Measurements from ENCODE around the gene MSRB2. TPM values are rescaled to one million over a fixed set of nuclear protein-coding genes. Genes with fewer than 3 reads are reported as not detected.

The MSRB2 gene
- total RNA-seq, 1 donor from 2014 or later = 15.5 TPM

DNA sequence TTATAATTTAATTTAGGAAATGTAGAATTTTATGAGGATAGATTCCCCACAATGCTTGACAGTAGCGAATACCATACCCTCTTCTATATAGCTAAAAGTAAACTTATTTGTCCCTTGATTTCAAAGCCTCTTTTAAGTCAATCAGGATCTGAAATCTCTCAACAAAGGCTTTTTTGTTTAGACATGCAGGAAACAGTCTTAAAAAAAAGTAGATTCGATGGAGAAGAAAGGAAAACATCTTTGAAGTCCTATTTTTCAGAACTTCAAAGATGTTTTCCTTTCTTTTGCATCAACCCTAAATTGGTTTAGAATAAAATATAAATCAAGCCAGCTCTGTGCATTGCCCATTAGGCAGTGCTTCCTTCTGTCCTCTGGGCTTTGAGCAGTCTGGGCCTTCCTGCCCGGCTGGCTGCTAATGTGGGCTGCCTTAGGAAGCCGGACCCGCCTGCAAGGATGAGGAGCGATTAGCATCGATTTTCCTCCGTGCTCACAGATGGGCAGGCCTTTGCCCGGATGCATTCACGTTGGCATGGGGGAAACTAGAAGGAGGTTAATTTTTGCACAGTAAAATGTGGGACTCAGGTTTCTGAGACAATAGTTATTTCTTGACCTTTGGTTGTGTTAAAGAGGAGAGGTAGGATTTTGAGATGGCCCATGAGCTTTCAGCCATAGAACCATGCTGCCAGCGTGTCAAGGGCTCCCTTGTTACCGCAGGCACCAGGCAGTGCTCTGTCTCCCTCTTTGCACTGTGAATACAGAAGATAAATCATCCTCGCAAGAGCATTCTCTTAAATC, 15.5 kb downstream of the MSRB2 start:
- peak; percentile 51 for DNase-seq (ENCODE audit: extremely low spot score, unreplicated experiment)
- TF ChIP-seq, protein P1, sequence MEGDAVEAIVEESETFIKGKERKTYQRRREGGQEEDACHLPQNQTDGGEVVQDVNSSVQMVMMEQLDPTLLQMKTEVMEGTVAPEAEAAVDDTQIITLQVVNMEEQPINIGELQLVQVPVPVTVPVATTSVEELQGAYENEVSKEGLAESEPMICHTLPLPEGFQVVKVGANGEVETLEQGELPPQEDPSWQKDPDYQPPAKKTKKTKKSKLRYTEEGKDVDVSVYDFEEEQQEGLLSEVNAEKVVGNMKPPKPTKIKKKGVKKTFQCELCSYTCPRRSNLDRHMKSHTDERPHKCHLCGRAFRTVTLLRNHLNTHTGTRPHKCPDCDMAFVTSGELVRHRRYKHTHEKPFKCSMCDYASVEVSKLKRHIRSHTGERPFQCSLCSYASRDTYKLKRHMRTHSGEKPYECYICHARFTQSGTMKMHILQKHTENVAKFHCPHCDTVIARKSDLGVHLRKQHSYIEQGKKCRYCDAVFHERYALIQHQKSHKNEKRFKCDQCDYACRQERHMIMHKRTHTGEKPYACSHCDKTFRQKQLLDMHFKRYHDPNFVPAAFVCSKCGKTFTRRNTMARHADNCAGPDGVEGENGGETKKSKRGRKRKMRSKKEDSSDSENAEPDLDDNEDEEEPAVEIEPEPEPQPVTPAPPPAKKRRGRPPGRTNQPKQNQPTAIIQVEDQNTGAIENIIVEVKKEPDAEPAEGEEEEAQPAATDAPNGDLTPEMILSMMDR (IDR thresholded peaks at IDR 0.05) = no peak
- Mint-ChIP-seq H3K4me1 (ENCODE audit: unreplicated experiment) (no peaks in the 10 kb centered on the region), H3K4me3 (ENCODE audit: unreplicated experiment) (no peak overlapping the region), H3K36me3 (ENCODE audit: unreplicated experiment) (peaks cover 50% of the 10 kb centered on the region), H3K27me3 (ENCODE audit: unreplicated experiment) (no peaks in the 10 kb centered on the region), H3K27ac (ENCODE audit: unreplicated experiment) (no peak overlapping the region), H3K9me3 (ENCODE audit: unreplicated experiment) (no peaks in the 10 kb centered on the region)

DNA sequence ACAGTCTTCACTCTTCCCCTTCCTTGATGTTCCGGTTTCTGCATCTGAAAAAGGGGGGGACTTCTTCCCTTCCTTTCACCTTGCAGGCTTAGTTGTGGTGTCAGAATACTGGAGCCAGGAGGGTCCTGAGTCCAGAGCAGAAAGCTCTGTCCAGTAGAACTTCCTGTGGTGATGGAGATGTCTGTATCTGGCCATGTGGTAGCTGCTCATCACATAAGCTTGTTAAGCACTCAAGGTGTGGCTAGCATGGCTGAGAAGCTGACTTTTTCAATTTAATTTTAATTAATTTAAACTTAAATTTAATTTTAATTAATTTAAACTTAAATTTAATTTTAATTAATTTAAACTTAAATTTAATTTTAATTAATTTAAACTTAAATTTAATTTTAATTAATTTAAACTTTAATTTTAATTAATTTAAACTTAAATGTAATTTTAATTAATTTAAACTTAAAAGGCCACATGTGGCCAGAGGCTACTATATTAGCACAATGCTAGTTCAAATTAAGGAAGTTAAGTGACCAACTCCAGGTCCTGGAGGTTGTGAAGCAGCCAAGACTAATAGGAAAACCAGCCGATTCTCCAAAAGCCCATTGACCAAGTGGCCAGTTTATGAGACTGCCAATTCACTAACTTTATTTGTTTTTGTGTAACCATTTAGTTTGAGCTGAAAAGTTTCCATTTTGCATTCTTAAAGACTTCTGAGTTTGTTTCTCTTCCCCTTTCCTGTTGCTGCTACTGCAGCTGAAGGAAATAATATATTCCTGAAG, 16.3 kb downstream of the MSRB2 start:
- Mint-ChIP-seq H3K36me3 (ENCODE audit: unreplicated experiment) (peaks cover 50% of the 10 kb centered on the region), H3K4me3 (ENCODE audit: unreplicated experiment) (no peak overlapping the region), H3K4me1 (ENCODE audit: unreplicated experiment) (no peaks in the 10 kb centered on the region), H3K27me3 (ENCODE audit: unreplicated experiment) (no peaks in the 10 kb centered on the region), H3K9me3 (ENCODE audit: unreplicated experiment) (no peaks in the 10 kb centered on the region), H3K27ac (ENCODE audit: unreplicated experiment) (no peak overlapping the region)
- TF ChIP-seq, protein P1 (IDR thresholded peaks at IDR 0.05) = no peak
- peak; percentile 23 for DNase-seq (ENCODE audit: extremely low spot score, unreplicated experiment)

DNA sequence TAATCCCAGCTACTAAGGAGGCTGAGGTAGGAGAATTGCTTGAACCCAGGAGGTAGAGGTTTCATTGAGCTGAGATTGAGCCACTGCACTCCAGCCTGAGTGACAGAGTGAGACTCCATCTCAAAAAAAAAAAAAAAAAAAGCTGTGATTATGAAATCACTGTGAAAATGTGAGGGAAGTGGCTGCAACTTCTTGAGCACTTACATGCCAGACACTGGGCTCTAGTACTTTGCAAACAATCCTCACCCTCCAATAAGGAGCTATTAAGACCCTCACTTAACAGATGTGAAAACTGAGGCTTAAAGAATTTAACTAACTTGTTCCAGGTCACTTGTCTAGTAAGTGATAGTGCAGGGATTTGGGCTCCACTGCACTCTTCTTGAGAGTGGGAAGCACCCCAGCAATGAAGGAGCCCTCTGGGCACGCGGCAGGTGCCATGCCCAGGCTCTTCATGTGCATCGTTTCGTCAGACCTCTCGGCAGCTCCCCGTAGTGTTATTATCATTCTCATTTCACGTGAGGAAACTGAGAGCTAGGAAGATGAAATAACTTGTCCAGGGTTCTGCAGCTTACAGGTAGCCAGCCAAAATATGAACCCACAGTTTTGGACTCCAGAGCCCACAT, 19.0 kb downstream of the MSRB2 start:
- Mint-ChIP-seq H3K27ac (ENCODE audit: unreplicated experiment) (no peak overlapping the region), H3K4me3 (ENCODE audit: unreplicated experiment) (no peak overlapping the region), H3K4me1 (ENCODE audit: unreplicated experiment) (no peaks in the 10 kb centered on the region), H3K36me3 (ENCODE audit: unreplicated experiment) (peaks cover 47% of the 10 kb centered on the region), H3K9me3 (ENCODE audit: unreplicated experiment) (no peaks in the 10 kb centered on the region), H3K27me3 (ENCODE audit: unreplicated experiment) (no peaks in the 10 kb centered on the region)
- DNase-seq (ENCODE audit: extremely low spot score, unreplicated experiment) = no peak
- TF ChIP-seq, protein P1 (IDR thresholded peaks at IDR 0.05) = no peak

DNA sequence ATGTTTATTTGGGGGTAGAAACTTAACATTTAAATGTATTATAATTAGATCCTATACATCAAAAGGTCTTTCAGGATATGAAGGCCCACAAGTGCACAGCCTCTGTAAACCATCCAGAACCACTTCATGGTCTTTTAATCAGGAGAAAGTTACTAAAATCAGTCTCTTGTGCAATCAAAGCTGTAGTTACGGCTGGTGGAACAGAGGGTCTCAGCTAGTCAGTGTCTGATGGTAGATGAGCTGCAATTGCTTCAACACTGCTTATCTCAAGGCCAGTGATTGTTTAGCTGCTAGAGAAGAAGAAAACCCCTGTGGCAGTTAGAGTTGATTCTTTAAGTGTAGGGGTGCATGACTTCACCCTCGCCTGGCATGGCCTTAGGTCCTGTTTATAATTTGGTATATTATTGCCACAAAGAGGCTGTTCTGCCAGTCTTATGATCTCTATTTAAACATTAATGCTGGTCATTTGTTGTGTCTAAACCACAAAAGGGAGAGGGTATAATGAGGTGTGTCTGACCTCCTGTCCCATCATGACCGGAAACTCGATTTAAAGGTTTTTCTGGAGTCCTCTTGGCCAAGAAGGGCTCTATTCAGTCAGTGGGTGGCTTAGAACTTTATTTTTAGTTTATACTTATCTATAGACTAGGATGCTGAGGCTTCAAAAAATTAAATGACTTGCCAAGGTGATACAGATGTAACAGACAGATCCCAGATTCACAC, 21.3 kb downstream of the MSRB2 start:
- H3K4me3 Mint-ChIP-seq (ENCODE audit: unreplicated experiment) = no peak overlapping the region
- peaks cover 51% of the 10 kb centered on the region for H3K36me3 Mint-ChIP-seq (ENCODE audit: unreplicated experiment)
- H3K9me3 Mint-ChIP-seq (ENCODE audit: unreplicated experiment) = no peaks in the 10 kb centered on the region
- TF ChIP-seq, protein P1 (IDR thresholded peaks at IDR 0.05) = no peak
- no peak overlapping the region for H3K27ac Mint-ChIP-seq (ENCODE audit: unreplicated experiment)
- no peak for DNase-seq (ENCODE audit: extremely low spot score, unreplicated experiment)
- no peaks in the 10 kb centered on the region for H3K27me3 Mint-ChIP-seq (ENCODE audit: unreplicated experiment)
- H3K4me1 Mint-ChIP-seq (ENCODE audit: unreplicated experiment) = no peaks in the 10 kb centered on the region
